HCT116 (cell line): ENCODE measurements around the gene SLC6A13.

ENCODE experiments used
- CEBPB ChIP-seq: IDR thresholded peaks from 2 replicates; pipeline ENCODE4 v1.6.1; 2012; ENCODE audit warnings: low read depth
- EZH2 ChIP-seq: fragments of 200-600 bp; sonication (generic); IDR thresholded peaks from 2 replicates; pipeline ENCODE4 v1.6.1; 2017; ENCODE audit warnings: antibody characterized with exemption, mixed run types
- EZH2phosphoT487 ChIP-seq: fragments of 200-600 bp; IDR thresholded peaks from 2 replicates; pipeline ENCODE4 v1.6.1; 2018; ENCODE audit warnings: antibody characterized with exemption, borderline replicate concordance
- FOSL1 ChIP-seq: IDR thresholded peaks from 2 replicates; pipeline ENCODE4 v1.6.1; 2012; ENCODE audit warnings: low read depth
- POLR2A ChIP-seq: IDR thresholded peaks from 2 replicates; pipeline ENCODE4 v1.7.0; 2011; ENCODE audit warnings: borderline replicate concordance; ENCODE audit not compliant: insufficient read depth, insufficient read length; ENCODE audit errors: extremely low read depth
- SIN3A ChIP-seq: IDR thresholded peaks from 2 replicates; pipeline ENCODE4 v1.6.1; 2012; ENCODE audit warnings: low read depth
- TF ChIP-seq, protein P1 (sequence below), 3 experiments: fragments of 200-600 bp in 1 of 3; sonication (generic) in 1 of 3; IDR thresholded peaks in 2 of 3; conservative IDR thresholded peaks in 1 of 3; 2 replicates each; pipeline ENCODE4 v1.5.1; 2012 to 2017; ENCODE audit warnings: low read depth in 2 of 3, low read length in 2 of 3, antibody characterized with exemption in 1 of 3, borderline replicate concordance in 1 of 3, control low read depth in 1 of 3, mild to moderate bottlenecking in 1 of 3, mixed read lengths in 1 of 3, mixed run types in 1 of 3, moderate library complexity in 1 of 3; ENCODE audit not compliant: insufficient read depth in 1 of 3
- TF ChIP-seq, protein P2 (sequence below): IDR thresholded peaks from 2 replicates; pipeline ENCODE4 v1.6.1; 2012

DNA sequence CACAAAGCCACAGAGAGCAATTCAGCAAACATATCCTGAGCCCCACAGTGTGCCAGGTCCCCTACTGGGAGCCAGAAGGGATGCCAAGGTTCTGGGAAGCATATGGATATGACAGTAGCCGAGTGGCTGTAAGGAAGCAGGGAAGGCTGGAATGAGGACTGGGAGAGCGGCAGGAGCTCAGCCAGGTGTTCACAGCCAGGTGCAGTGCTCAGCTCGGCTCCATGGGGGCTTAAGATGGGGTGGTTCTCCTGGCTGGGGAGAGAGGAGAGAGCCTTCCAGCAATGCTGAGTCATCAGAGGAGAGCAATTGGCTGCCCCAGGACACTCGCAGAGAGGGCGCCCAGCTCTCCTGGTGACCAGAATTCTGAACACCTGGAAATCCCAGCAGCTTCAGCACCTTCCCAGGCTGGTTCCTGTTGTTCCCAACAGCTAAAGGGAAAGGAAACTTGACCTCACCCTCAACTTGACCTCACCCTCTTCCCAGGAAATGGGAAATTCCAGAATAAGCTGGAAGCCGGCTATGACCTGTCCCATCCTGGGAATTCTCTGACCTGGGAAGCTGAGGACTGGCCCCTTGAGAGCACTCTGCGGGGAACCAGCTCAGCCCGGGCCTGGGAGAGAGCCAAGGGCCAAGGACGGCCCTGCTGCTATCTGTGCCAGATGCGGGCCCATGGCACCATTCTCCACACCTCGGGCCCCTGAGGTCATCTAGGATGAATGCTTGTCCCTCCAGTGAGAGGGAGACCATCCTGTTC is 83.3 kb downstream of the SLC6A13 start:
- TF ChIP-seq, protein P1, sequence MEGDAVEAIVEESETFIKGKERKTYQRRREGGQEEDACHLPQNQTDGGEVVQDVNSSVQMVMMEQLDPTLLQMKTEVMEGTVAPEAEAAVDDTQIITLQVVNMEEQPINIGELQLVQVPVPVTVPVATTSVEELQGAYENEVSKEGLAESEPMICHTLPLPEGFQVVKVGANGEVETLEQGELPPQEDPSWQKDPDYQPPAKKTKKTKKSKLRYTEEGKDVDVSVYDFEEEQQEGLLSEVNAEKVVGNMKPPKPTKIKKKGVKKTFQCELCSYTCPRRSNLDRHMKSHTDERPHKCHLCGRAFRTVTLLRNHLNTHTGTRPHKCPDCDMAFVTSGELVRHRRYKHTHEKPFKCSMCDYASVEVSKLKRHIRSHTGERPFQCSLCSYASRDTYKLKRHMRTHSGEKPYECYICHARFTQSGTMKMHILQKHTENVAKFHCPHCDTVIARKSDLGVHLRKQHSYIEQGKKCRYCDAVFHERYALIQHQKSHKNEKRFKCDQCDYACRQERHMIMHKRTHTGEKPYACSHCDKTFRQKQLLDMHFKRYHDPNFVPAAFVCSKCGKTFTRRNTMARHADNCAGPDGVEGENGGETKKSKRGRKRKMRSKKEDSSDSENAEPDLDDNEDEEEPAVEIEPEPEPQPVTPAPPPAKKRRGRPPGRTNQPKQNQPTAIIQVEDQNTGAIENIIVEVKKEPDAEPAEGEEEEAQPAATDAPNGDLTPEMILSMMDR (IDR thresholded peaks at IDR 0.05 in 2 of 3, conservative IDR thresholded peaks at IDR 0.05 in 1 of 3; ENCODE audit: borderline replicate concordance in 1 of 3, insufficient read depth in 1 of 3, low read depth in 2 of 3, low read length in 2 of 3) = no peak
- no peak for TF ChIP-seq CEBPB
- TF ChIP-seq EZH2phosphoT487 = no peak
- TF ChIP-seq, protein P2, sequence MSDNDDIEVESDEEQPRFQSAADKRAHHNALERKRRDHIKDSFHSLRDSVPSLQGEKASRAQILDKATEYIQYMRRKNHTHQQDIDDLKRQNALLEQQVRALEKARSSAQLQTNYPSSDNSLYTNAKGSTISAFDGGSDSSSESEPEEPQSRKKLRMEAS = no peak
- TF ChIP-seq FOSL1 = no peak
- TF ChIP-seq SIN3A = no peak
- TF ChIP-seq EZH2 = no peak
- no peak for TF ChIP-seq POLR2A
